ENCODE measurements around the gene NR6A1.
"Not testable (repeated sequence)": the region's sequence is repeated elsewhere in the genome, so short reads cannot be mapped to it uniquely, and the experiment has no call there.

The NR6A1 gene

GRCh38 chr9:124758061-124758460, 13.1 kb downstream of the NR6A1 start:
- no peak for DNase-seq

- no peak for DNase-seq
Measured at GRCh38 chr9:124757616-124758015, 13.5 kb downstream of the NR6A1 start.

- no peak for DNase-seq
Measured at GRCh38 chr9:124756011-124756410, 15.1 kb downstream of the NR6A1 start.

- DNase-seq: no peak
Measured at GRCh38 chr9:124755061-124755460, 16.1 kb downstream of the NR6A1 start.

DNA sequence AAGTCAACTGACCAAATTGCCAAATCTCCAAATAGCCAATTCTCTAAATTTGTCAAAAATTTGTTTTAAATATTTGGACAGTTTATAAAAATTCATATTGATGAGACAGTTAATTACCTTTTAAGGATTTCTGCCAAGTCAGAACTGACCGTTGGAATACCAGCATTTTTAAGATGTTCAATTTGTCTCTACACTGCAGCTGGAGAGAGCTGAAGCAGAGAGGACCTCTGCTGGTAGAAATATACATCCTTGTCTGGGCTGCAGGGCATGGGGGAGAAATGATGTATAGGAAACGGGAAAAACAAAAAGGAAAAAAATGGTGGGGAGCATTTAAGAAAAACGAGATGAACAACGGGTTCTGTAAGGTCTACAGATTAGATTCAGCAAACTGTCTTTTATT, 16.8 kb downstream of the NR6A1 start:
- no peak for DNase-seq

DNA sequence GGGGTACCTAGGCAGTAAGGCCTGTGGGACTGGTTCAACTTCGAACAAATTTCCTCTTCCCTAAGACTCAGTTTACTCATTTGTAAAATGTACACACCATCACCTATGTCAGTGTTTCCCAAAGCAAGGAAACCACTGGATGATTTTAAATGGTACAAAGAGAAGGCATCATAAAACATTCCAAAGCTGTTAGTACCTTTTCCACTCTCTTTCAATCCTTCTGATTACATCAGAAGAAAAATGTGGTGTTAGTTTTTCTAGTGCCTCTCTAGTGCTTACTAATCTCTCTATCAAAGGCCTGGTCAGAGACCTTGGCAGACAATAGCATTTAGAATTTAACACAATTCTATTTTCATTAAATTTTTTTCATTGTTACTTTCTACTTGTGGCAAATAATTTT, 18.1 kb downstream of the NR6A1 start:
- no peak for DNase-seq

GRCh38 chr9:124749781-124750180, 21.3 kb downstream of the NR6A1 start:
- DNase-seq: no peak

GRCh38 chr9:124749284-124749683, 21.8 kb downstream of the NR6A1 start:
- DNase-seq: no peak

GRCh38 chr9:124747065-124747464, 24.0 kb downstream of the NR6A1 start:
- no peak for DNase-seq

DNA sequence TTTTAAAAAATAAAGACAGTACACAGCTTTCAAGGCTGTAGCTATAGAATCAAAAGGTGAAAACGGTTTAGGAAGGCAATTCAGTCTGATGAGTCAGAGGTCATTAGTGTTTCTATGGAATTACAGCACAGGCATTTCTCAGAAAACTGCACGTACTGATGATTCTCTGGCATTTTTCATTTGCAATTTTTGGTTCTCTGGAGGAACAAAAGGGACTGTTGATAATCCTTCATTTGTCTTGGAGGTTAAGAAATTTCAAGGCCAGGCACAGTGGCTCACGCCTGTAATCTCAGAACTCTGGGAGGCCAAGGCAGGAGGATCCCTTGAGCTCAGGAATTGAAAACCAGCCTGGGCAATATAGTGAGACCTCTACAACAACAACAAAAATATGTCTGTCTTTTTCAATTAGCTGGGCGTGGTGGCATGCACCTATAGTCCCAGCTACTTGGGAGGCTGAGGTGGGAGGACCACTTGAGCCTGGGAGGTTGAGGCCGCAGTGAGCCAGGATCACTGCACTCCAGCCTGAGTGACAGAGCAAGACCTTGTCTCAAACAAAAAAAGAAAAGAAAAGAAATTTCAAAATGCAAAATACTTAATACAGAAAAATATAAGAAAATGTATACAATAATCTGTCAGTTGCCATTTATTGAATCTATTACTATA, 27.3 kb downstream of the NR6A1 start:
- DNase-seq: no peak

- no peak for DNase-seq
Measured at GRCh38 chr9:124742940-124743339, 28.2 kb downstream of the NR6A1 start.

DNA sequence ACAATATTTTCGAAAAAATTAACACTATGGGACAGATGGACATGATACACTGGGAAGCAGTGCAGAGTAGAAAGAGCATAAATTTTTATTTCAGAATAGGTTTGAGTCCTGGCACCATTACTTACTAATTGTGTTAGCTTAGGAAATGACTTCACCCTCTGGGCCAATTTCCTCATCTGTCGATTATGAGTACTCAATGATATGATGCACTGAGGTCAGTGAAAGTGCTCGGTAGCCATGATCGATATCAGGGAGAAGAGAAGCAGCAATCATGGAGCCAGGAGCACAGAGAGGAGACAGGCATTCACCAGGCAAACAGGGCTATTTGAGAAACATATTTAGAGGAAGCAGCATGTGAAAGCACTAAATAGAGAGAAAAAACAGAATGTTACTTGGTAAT, 29.4 kb downstream of the NR6A1 start:
- DNase-seq: no peak

GRCh38 chr9:124741149-124741548, 30.0 kb downstream of the NR6A1 start:
- DNase-seq: no peak

DNA sequence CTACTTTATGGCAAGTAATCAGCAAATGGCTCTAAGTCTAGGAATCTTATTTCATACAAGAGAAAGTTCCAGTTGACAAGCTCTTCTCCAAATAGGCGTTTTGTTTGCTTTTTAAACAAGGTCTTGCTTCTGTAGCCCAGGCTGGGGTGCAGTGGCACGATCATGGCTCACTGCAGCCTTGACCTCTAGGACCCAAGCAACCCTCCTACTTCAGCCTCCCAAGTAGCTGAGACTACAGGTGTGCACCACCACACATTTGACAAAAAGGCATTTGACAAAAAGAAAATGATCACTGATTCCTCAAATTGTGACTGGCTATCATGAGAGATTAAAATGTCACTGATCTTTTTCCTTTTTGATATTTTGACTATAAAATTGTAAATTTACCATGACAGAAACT, 31.8 kb downstream of the NR6A1 start:
- DNase-seq: no peak

- DNase-seq: not testable (repeated sequence)
Measured at GRCh38 chr9:124738075-124738474, 33.0 kb downstream of the NR6A1 start.

DNA sequence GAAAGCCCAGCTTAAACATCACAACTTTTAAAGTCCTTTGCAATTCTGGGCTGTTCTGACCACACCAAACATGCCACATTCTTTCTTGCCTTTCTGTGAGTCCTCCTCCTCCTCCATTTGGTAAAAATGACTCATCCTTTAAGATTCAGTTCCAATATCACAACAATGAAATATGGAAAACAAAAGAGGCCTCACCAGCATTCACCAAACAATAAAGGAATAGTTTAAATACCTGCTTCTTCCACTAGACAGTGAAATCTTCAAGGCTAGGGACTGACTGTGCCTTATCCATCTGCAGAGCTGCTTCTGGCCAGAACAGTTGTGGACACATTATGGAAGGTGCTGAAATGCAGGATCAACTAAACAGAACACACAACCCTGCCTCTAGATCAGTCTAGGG, 36.0 kb downstream of the NR6A1 start:
- DNase-seq: no peak

DNA sequence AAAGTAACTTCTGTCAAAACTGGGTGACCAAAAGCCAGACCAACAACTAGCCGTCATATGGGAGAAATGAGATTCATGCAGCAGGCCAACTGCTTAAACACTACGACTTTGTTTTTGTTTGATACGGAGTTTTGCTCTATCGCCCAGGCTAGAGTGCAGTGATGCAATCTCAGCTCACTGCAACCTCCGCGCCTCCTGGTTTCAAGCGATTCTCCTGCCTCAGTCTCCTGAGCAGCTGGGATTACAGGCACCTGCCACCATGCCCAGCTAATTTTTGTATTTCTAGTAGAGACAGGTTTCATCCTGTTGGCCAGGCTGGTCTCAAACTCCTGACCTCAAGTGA, 36.4 kb downstream of the NR6A1 start:
- DNase-seq: not testable (repeated sequence)

GRCh38 chr9:124733964-124734740, 37.0 kb downstream of the NR6A1 start:
- DNase-seq: no peak

DNA sequence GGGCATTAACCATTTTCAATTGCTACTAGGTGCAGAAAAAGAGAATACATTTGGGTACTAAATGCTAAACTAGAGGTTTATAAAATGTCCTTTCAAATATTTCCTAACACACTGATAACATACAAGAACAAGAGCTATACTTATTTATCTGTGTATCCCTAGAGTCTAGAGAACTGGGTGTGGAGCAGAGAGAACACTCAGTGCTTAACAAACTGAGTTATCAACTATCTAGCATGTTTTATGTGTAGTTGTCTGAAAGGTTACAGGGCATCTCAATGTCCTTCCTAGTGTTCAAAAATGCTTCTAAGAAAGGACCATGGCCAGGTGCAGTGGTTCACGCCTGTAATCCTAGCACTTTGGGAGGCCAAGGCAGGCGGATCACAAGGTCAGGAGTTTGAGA, 40.3 kb downstream of the NR6A1 start:
- DNase-seq: no peak

DNA sequence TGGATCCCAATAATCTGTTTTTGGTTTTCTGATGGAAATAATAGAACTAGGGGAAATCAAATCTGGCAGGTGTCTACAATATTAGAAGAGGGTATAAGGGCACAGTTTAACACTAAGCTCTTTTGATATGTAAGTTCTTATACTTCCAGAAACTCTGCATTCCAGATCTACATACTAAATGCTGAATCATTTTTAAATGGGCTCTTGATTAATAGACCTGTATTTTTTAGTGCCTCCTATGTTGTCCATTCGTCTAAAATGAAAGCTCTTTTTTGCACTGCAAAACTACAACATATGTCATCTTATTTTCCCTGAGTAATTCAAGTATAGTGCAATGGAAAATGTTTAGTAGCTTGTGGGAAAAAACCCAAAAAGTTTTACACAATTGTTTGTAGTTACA, 44.2 kb downstream of the NR6A1 start:
- no peak for DNase-seq

- DNase-seq: no peak
Measured at GRCh38 chr9:124725068-124725452, 46.1 kb downstream of the NR6A1 start.

GRCh38 chr9:124724415-124725067, 46.6 kb downstream of the NR6A1 start:
- DNase-seq: no peak

GRCh38 chr9:124723352-124723751, 47.8 kb downstream of the NR6A1 start:
- no peak for DNase-seq

Measured in C1 segment of cervical spinal cord (tissue), 14 donors.